ENCODE results near the gene C19orf18. TPM values are rescaled to one million over a fixed set of nuclear protein-coding genes. Genes with fewer than 3 reads are reported as not detected.

The C19orf18 gene
- total and polyA plus RNA-seq, 4 donors = 0.14 to 0.58 (median 0.23) TPM; not detected in 1

DNA sequence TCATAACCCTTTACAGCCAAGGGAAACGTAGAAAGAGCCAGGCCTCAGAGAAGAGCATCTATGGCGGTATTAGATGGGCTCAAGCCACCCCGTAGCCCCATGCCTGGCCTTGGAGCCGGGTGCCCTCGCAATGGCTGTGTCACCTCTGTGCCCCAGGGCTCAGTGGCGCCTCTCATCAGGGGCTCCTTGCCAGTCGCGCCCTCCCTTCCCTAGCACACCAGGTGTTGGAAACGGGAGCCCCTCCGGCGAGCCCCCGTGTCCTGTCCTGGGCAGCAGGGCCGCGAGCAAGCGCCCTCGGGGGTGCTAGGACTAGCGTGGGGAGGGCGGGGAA is 27.3 kb downstream of the C19orf18 start:
- 4% methylated on average over 18 of the region's 18 CpGs for WGBS
- Histone ChIP-seq H3K27ac (ENCODE audit: low read depth in 1 of 2, low read length in 2 of 2) (peak overlapping the region in 1 of 2 donors; percentile 52), H3K4me1 (ENCODE audit: control insufficient read depth in 4 of 4, insufficient read depth in 4 of 4, low read length in 3 of 4) (peaks cover 0 to 7% (median 3%) of the 10 kb centered on the region in 4 donors), H3K9me3 (ENCODE audit: control insufficient read depth in 4 of 4, low read length in 3 of 4) (peaks cover 26 to 61% (median 55%) of the 10 kb centered on the region in 4 donors), H3K27me3 (ENCODE audit: control insufficient read depth in 4 of 4, insufficient read depth in 4 of 4, low read length in 3 of 4) (no peaks in the 10 kb centered on the region), H3K36me3 (ENCODE audit: control insufficient read depth in 4 of 4, insufficient read depth in 3 of 4, low read depth in 1 of 4, low read length in 3 of 4) (peaks cover 3 to 21% (median 9%) of the 10 kb centered on the region in 4 donors), H3K4me3 (ENCODE audit: low read depth in 1 of 3, low read length in 3 of 3) (peak overlapping the region; percentile 41 to 80 (median 41)), H3K9ac (ENCODE audit: low read depth in 1 of 2, low read length in 2 of 2) (no peak overlapping the region)
- no peak for TF ChIP-seq TAF1 (conservative IDR thresholded peaks at IDR 0.05)
- no peak for TF ChIP-seq JUND (IDR thresholded peaks at IDR 0.05)
- no peak for DNase-seq (ENCODE audit: low spot score)

DNA sequence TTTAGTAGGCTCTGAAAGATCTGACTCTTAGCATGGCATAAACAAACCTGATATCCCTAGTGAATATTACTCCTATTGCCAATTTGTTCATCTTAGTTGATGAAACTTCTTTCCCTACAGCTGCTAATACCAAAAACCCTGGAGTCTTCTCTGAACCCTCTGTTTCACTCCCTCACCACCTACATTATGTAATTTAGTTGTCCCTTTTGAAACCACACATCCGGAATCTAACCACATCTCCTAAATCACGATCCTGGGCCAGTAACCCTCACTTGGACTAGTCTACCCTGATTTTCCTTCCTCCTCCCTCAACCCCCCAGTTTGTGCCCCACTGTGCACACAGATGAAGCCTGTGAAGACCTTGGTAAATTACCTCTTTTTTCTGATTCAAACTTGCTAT is 28.0 kb downstream of the C19orf18 start:
- Histone ChIP-seq H3K27ac (ENCODE audit: low read depth in 1 of 2, low read length in 2 of 2) (no peak overlapping the region), H3K27me3 (ENCODE audit: control insufficient read depth in 4 of 4, insufficient read depth in 4 of 4, low read length in 3 of 4) (no peaks in the 10 kb centered on the region), H3K9me3 (ENCODE audit: control insufficient read depth in 4 of 4, low read length in 3 of 4) (peaks cover 32 to 68% (median 61%) of the 10 kb centered on the region in 4 donors), H3K4me1 (ENCODE audit: control insufficient read depth in 4 of 4, insufficient read depth in 4 of 4, low read length in 3 of 4) (peaks cover 0 to 7% (median 3%) of the 10 kb centered on the region in 4 donors), H3K36me3 (ENCODE audit: control insufficient read depth in 4 of 4, insufficient read depth in 3 of 4, low read depth in 1 of 4, low read length in 3 of 4) (peaks cover 9 to 27% (median 15%) of the 10 kb centered on the region in 4 donors), H3K4me3 (ENCODE audit: low read depth in 1 of 3, low read length in 3 of 3) (peak overlapping the region in 2 of 3 donors; percentile 41), H3K9ac (ENCODE audit: low read depth in 1 of 2, low read length in 2 of 2) (no peak overlapping the region)
- WGBS = 70% methylated on average over 2 of the region's 2 CpGs
- no peak for DNase-seq (ENCODE audit: low spot score)
- no peak for TF ChIP-seq JUND (IDR thresholded peaks at IDR 0.05)
- TF ChIP-seq, protein P1, sequence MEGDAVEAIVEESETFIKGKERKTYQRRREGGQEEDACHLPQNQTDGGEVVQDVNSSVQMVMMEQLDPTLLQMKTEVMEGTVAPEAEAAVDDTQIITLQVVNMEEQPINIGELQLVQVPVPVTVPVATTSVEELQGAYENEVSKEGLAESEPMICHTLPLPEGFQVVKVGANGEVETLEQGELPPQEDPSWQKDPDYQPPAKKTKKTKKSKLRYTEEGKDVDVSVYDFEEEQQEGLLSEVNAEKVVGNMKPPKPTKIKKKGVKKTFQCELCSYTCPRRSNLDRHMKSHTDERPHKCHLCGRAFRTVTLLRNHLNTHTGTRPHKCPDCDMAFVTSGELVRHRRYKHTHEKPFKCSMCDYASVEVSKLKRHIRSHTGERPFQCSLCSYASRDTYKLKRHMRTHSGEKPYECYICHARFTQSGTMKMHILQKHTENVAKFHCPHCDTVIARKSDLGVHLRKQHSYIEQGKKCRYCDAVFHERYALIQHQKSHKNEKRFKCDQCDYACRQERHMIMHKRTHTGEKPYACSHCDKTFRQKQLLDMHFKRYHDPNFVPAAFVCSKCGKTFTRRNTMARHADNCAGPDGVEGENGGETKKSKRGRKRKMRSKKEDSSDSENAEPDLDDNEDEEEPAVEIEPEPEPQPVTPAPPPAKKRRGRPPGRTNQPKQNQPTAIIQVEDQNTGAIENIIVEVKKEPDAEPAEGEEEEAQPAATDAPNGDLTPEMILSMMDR (IDR thresholded peaks at IDR 0.05; ENCODE audit: low read depth, low read length, missing input control) = no peak

DNA sequence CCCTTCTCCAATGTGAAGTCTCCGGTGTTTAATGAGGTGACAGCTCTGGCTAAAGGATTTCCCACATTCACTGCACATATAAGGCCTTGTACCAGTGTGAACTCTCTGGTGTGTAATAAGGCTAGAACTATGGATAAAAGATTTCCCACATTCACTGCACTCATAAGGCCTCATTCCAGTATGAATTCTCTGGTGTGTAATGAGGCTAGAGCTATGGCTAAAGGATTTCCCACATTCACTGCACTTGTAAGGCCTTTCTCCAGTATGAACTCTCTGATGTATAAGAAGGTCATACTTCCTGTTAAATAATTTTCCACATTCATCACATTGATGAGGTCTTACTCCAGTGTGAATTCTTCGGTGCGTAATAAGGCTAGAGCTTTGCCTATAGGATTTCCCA is 32.7 kb downstream of the C19orf18 start:
- Histone ChIP-seq H3K27ac (ENCODE audit: low read depth in 1 of 2, low read length in 2 of 2) (no peak overlapping the region), H3K4me1 (ENCODE audit: control insufficient read depth in 4 of 4, insufficient read depth in 4 of 4, low read length in 3 of 4) (peaks cover 0 to 3% (median under 1%) of the 10 kb centered on the region in 4 donors), H3K9me3 (ENCODE audit: control insufficient read depth in 4 of 4, low read length in 3 of 4) (peaks cover 30 to 61% (median 54%) of the 10 kb centered on the region in 4 donors), H3K27me3 (ENCODE audit: control insufficient read depth in 4 of 4, insufficient read depth in 4 of 4, low read length in 3 of 4) (no peaks in the 10 kb centered on the region), H3K9ac (ENCODE audit: low read depth in 1 of 2, low read length in 2 of 2) (no peak overlapping the region), H3K4me3 (ENCODE audit: low read depth in 1 of 3, low read length in 3 of 3) (peak overlapping the region in 2 of 3 donors; percentile 12 to 50), H3K36me3 (ENCODE audit: control insufficient read depth in 4 of 4, insufficient read depth in 3 of 4, low read depth in 1 of 4, low read length in 3 of 4) (peaks cover 11 to 35% (median 18%) of the 10 kb centered on the region in 4 donors)
- DNase-seq (ENCODE audit: low spot score) = no peak
- TF ChIP-seq, protein P2, sequence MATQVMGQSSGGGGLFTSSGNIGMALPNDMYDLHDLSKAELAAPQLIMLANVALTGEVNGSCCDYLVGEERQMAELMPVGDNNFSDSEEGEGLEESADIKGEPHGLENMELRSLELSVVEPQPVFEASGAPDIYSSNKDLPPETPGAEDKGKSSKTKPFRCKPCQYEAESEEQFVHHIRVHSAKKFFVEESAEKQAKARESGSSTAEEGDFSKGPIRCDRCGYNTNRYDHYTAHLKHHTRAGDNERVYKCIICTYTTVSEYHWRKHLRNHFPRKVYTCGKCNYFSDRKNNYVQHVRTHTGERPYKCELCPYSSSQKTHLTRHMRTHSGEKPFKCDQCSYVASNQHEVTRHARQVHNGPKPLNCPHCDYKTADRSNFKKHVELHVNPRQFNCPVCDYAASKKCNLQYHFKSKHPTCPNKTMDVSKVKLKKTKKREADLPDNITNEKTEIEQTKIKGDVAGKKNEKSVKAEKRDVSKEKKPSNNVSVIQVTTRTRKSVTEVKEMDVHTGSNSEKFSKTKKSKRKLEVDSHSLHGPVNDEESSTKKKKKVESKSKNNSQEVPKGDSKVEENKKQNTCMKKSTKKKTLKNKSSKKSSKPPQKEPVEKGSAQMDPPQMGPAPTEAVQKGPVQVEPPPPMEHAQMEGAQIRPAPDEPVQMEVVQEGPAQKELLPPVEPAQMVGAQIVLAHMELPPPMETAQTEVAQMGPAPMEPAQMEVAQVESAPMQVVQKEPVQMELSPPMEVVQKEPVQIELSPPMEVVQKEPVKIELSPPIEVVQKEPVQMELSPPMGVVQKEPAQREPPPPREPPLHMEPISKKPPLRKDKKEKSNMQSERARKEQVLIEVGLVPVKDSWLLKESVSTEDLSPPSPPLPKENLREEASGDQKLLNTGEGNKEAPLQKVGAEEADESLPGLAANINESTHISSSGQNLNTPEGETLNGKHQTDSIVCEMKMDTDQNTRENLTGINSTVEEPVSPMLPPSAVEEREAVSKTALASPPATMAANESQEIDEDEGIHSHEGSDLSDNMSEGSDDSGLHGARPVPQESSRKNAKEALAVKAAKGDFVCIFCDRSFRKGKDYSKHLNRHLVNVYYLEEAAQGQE (IDR thresholded peaks at IDR 0.05) = no peak
- no peak for TF ChIP-seq HNF4A (conservative IDR thresholded peaks at IDR 0.05)
- 98% methylated on average over 3 of the region's 3 CpGs for WGBS

DNA sequence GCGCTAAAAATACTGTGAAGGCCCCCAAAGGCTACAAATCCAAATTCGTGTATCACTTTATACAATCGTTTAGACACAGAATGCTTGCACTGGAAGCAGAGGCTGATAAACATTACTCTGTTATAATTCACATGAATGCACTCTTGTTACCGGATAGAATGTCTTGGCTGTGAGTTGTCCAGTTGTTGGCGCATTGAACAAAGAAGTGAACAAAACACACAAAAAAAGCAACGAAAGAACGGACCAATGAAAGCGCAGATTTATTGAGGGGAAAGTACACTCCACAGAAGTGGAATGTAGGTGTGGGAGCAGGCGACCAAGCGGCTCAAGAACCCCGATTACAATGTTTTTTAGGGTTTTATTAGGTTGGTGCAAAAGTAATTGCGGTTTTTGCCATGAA is 38.6 kb downstream of the C19orf18 start:
- H3K4me3 ChIP-seq (ENCODE audit: low read depth in 1 of 3, low read length in 3 of 3) = peak overlapping the region in 2 of 3 donors; percentile 61 to 82
- H3K27me3 ChIP-seq (ENCODE audit: control insufficient read depth in 4 of 4, insufficient read depth in 4 of 4, low read length in 3 of 4) = no peaks in the 10 kb centered on the region
- WGBS = 89% methylated on average over 12 of the region's 12 CpGs
- TF ChIP-seq SP1 (IDR thresholded peaks at IDR 0.05) (no peak), RAD21 (IDR thresholded peaks at IDR 0.05) (no peak), RXRA (IDR thresholded peaks at IDR 0.05) (no peak), EGR1 (IDR thresholded peaks at IDR 0.05; ENCODE audit: low read depth in 2 of 2) (no peak), NR2F2 (IDR thresholded peaks at IDR 0.05) (no peak), HNF4G (IDR thresholded peaks at IDR 0.05) (no peak), TAF1 (conservative IDR thresholded peaks at IDR 0.05) (no peak), YY1 (IDR thresholded peaks at IDR 0.05) (no peak), FOXA2 (IDR thresholded peaks at IDR 0.05) (no peak)
- H3K9me3 ChIP-seq (ENCODE audit: control insufficient read depth in 4 of 4, low read length in 3 of 4) = peaks cover 17 to 45% (median 37%) of the 10 kb centered on the region in 4 donors
- no peak for DNase-seq (ENCODE audit: low spot score)
- H3K4me1 ChIP-seq (ENCODE audit: control insufficient read depth in 4 of 4, insufficient read depth in 4 of 4, low read length in 3 of 4) = peaks cover 0 to 5% (median 4%) of the 10 kb centered on the region in 4 donors
- no peak overlapping the region for H3K9ac ChIP-seq (ENCODE audit: low read depth in 1 of 2, low read length in 2 of 2)
- peaks cover 0 to 10% (median 10%) of the 10 kb centered on the region in 4 donors for H3K36me3 ChIP-seq (ENCODE audit: control insufficient read depth in 4 of 4, insufficient read depth in 3 of 4, low read depth in 1 of 4, low read length in 3 of 4)
- no peak overlapping the region for H3K27ac ChIP-seq (ENCODE audit: low read depth in 1 of 2, low read length in 2 of 2)

Measured in liver (tissue), 9 donors.